ENCODE results near the gene FHIP1A.
A peak's percentile ranks its signal among the peaks of the same experiment; 100 is the strongest.

FHIP1A gene

GRCh38 chr4:151417766-151418376 is 8.9 kb downstream of the FHIP1A start:
- DNase-seq = no peak

- DNase-seq = no peak
These were observed 9.4 kb downstream of the FHIP1A start for GRCh38 chr4:151418385-151418784.

- no peak for DNase-seq
These were observed 9.9 kb downstream of the FHIP1A start for GRCh38 chr4:151418856-151419255.

GRCh38 chr4:151420250-151420807 is 11.4 kb downstream of the FHIP1A start:
- no peak for DNase-seq

GRCh38 chr4:151422854-151423253 is 13.9 kb downstream of the FHIP1A start:
- no peak for DNase-seq

GRCh38 chr4:151426513-151426912 is 17.5 kb downstream of the FHIP1A start:
- no peak for DNase-seq

GRCh38 chr4:151427266-151427665 is 18.3 kb downstream of the FHIP1A start:
- no peak for DNase-seq

- no peak for DNase-seq
These were observed 19.4 kb downstream of the FHIP1A start for GRCh38 chr4:151428346-151428745.

- DNase-seq = no peak
These were observed 21.1 kb downstream of the FHIP1A start for GRCh38 chr4:151429957-151430570.

- no peak for DNase-seq
These were observed 21.9 kb downstream of the FHIP1A start for GRCh38 chr4:151430740-151431457.

GRCh38 chr4:151431728-151432127 is 22.8 kb downstream of the FHIP1A start:
- no peak for DNase-seq

- no peak for DNase-seq
These were observed 23.7 kb downstream of the FHIP1A start for GRCh38 chr4:151432654-151433053.

- no peak for DNase-seq
These were observed 25.3 kb downstream of the FHIP1A start for GRCh38 chr4:151434183-151434860.

GRCh38 chr4:151436093-151436518 is 27.1 kb downstream of the FHIP1A start:
- peak in 1 of 58 donors; percentile 0 for DNase-seq

- DNase-seq = no peak
These were observed 28.5 kb downstream of the FHIP1A start for GRCh38 chr4:151437505-151437904.

GRCh38 chr4:151438154-151438553 is 29.2 kb downstream of the FHIP1A start:
- no peak for DNase-seq

GRCh38 chr4:151439320-151439719 is 30.3 kb downstream of the FHIP1A start:
- DNase-seq = no peak

- peak in 1 of 58 donors; percentile 19 for DNase-seq
These were observed 33.0 kb downstream of the FHIP1A start for GRCh38 chr4:151442002-151442401.

- DNase-seq = no peak
These were observed 34.3 kb downstream of the FHIP1A start for GRCh38 chr4:151443247-151443646.

GRCh38 chr4:151443752-151444151 is 34.8 kb downstream of the FHIP1A start:
- no peak for DNase-seq

- DNase-seq = no peak
These were observed 37.2 kb downstream of the FHIP1A start for GRCh38 chr4:151446208-151446607.

- DNase-seq = no peak
These were observed 45.5 kb downstream of the FHIP1A start for GRCh38 chr4:151454513-151454912.
